HL-60 (cell line): ENCODE measurements around the gene OR1N1.

ENCODE experiments used
- DNase-seq, 2 experiments: peaks; one replicate each; pipeline ENCODE4 v3.0.0-alpha.2; 2010 to 2020; ENCODE audit warnings: low read depth in 1 of 2, low spot score in 1 of 2
- H3K27ac ChIP-seq: fragments of 250-450 bp; sonication (Bioruptor Pico); replicated peaks from 2 replicates; pipeline ENCODE4 v1.5.1; 2020; ENCODE audit warnings: mild to moderate bottlenecking, moderate library complexity
- H3K27me3 ChIP-seq: fragments of 250-450 bp; sonication (Bioruptor Pico); 2 replicates; pipeline ENCODE4 v1.5.1; 2021; ENCODE audit warnings: mild to moderate bottlenecking, moderate library complexity; ENCODE audit not compliant: insufficient read depth, poor library complexity, severe bottlenecking
- H3K4me3 ChIP-seq: replicated peaks from 2 replicates; pipeline ENCODE4 v1.5.1; 2011; ENCODE audit warnings: mild to moderate bottlenecking, control low read depth, low read length; ENCODE audit not compliant: insufficient read depth
- CTCF ChIP-seq: IDR thresholded peaks from one replicate; pipeline ENCODE4 v1.5.1; 2011; ENCODE audit warnings: low read length, control low read depth, inconsistent platforms; ENCODE audit not compliant: insufficient read depth
- GABPA ChIP-seq: IDR thresholded peaks from 2 replicates; pipeline ENCODE4 v1.6.1; 2012; ENCODE audit warnings: low read depth
- POLR2AphosphoS5 ChIP-seq: IDR thresholded peaks from 2 replicates; pipeline ENCODE4 v1.6.1; 2012; ENCODE audit warnings: low read depth
- REST ChIP-seq: IDR thresholded peaks from 2 replicates; pipeline ENCODE4 v1.6.1; 2012; ENCODE audit warnings: low read depth; ENCODE audit not compliant: insufficient replicate concordance
- SPI1 ChIP-seq: IDR thresholded peaks from 2 replicates; pipeline ENCODE4 v1.6.1; 2012; ENCODE audit warnings: low read depth, mild to moderate bottlenecking, borderline replicate concordance

Gene OR1N1

GRCh38 chr9:122562134-122562760 lies 35.2 kb upstream of the OR1N1 start:
- H3K27me3 ChIP-seq: no peaks in the 10 kb centered on the region
- no peak overlapping the region for H3K4me3 ChIP-seq
- no peak overlapping the region for H3K27ac ChIP-seq
- no peak for TF ChIP-seq CTCF
- TF ChIP-seq GABPA: no peak
- TF ChIP-seq POLR2AphosphoS5: no peak
- TF ChIP-seq REST: no peak
- TF ChIP-seq SPI1: no peak
- DNase-seq: no peak

- no peak for DNase-seq
- Histone ChIP-seq H3K4me3 (no peak overlapping the region), H3K27me3 (no peaks in the 10 kb centered on the region), H3K27ac (no peak overlapping the region)
- TF ChIP-seq CTCF: no peak
- TF ChIP-seq GABPA: no peak
- no peak for TF ChIP-seq REST
- no peak for TF ChIP-seq POLR2AphosphoS5
- TF ChIP-seq SPI1: no peak
These were observed 34.4 kb upstream of the OR1N1 start for GRCh38 chr9:122561446-122561845.

GRCh38 chr9:122552812-122553211 lies 25.7 kb upstream of the OR1N1 start, which contains the start of gene OR1N2:
OR1N2 (plus strand) TSS chr9:122553112; CDS start chr9:122553212, 100 bp downstream.
- TF ChIP-seq CTCF (no peak), GABPA (no peak), POLR2AphosphoS5 (no peak), REST (no peak), SPI1 (no peak)
- H3K27ac ChIP-seq: no peak within 1 kb of the TSS
- DNase-seq: no peak
- H3K4me3 ChIP-seq: no peak within 1 kb of the TSS
- no peaks in the 10 kb centered on the region for H3K27me3 ChIP-seq
